Uterus (tissue), 2 donors: Measurements from ENCODE around the gene RBM5.

ENCODE experiments used
- CTCF ChIP-seq, 4 experiments: fragments of 200-600 bp in 2 of 4; fragments of 450-650 bp in 2 of 4; sonication (generic) in 2 of 4; IDR thresholded peaks; one replicate each; pipeline ENCODE4 v1.5.1; 2016 to 2019; ENCODE audit warnings: antibody characterized with exemption in 4 of 4, mild to moderate bottlenecking in 2 of 4, moderate library complexity in 1 of 4
- POLR2A ChIP-seq, 2 donors: fragments of 450-650 bp; IDR thresholded peaks; one replicate each; pipeline ENCODE4 v1.6.1; 2016; ENCODE audit warnings: antibody characterized with exemption in 2 of 2, mild to moderate bottlenecking in 1 of 2, moderate library complexity in 1 of 2

DNA sequence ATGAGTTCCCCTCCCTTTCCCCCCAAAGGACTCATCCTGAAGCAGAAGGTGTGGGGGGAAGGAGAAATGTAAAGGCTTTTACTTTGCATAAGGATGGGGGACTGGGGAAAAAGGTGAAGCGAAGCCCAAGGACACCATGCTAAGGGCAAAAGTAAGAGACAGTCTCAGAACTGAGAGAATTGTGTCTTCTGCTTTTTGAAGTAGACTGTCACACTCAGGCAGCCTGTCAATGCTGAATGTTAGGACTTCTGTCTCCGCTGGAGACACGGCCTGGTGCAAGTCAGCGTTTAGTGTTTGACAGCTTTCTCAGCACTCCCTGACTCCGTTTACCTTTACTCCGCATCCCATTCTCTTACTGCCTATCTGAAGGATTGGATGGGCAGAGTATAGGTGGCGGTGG lies 13.8 kb downstream of the RBM5 start:
- TF ChIP-seq CTCF (IDR thresholded peaks at IDR 0.05) (no peak), POLR2A (IDR thresholded peaks at IDR 0.05) (no peak)
